OCI-LY7 (cell line): ENCODE results near the gene ACTL8.

Source experiments
- EZH2phosphoT487 ChIP-seq: fragments of 200-600 bp; sonication (generic); IDR thresholded peaks from 2 replicates; pipeline ENCODE4 v1.6.1; 2018; ENCODE audit warnings: low read depth, borderline replicate concordance, mild to moderate bottlenecking, mixed run types, antibody characterized with exemption, low read length, moderate library complexity, mixed read lengths
- TF ChIP-seq, protein P1 (sequence below): fragments of 200-600 bp; sonication (generic); conservative IDR thresholded peaks from 2 replicates; pipeline ENCODE4 v1.5.1; 2014; ENCODE audit warnings: mild to moderate bottlenecking, antibody characterized with exemption, low read length, moderate library complexity, mixed read lengths

GRCh38 chr1:17764591-17764990, 9.5 kb downstream of the ACTL8 start:
- TF ChIP-seq, protein P1, sequence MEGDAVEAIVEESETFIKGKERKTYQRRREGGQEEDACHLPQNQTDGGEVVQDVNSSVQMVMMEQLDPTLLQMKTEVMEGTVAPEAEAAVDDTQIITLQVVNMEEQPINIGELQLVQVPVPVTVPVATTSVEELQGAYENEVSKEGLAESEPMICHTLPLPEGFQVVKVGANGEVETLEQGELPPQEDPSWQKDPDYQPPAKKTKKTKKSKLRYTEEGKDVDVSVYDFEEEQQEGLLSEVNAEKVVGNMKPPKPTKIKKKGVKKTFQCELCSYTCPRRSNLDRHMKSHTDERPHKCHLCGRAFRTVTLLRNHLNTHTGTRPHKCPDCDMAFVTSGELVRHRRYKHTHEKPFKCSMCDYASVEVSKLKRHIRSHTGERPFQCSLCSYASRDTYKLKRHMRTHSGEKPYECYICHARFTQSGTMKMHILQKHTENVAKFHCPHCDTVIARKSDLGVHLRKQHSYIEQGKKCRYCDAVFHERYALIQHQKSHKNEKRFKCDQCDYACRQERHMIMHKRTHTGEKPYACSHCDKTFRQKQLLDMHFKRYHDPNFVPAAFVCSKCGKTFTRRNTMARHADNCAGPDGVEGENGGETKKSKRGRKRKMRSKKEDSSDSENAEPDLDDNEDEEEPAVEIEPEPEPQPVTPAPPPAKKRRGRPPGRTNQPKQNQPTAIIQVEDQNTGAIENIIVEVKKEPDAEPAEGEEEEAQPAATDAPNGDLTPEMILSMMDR: no peak
- TF ChIP-seq EZH2phosphoT487: no peak
